Daoy (cell line): Measurements from ENCODE around the gene SMARCD1. TPM values are rescaled to one million over a fixed set of nuclear protein-coding genes. Genes with fewer than 3 reads are reported as not detected.

ENCODE experiments used
- DNase-seq: peaks from one replicate; pipeline ENCODE4 v3.0.0-alpha.2; 2015; ENCODE audit warnings: low read depth
- total RNA-seq: library from RNA; depleted of rRNA; stranded (reverse); fragments of >200 nt; shearing (Covaris generic); gene quantifications from 2 replicates; pipeline ENCODE4 v1.2.3, GENCODE V29; 2014; rRNA removed

The SMARCD1 gene
- total RNA-seq = 79.4 and 98.4 TPM in 2 replicates

GRCh38 chr12:50084775-50085614 is at the start of gene SMARCD1:
Gene SMARCD1 (plus strand): TSS chr12:50085342. CDS start chr12:50085370, 28 bp downstream.
- DNase-seq = peak; percentile 97

- no peak for DNase-seq
Measured at GRCh38 chr12:50038336-50038735, 46.8 kb upstream of the SMARCD1 start.

GRCh38 chr12:50039151-50039835 is 45.8 kb upstream of the SMARCD1 start:
- DNase-seq = peak; percentile 86

- DNase-seq = no peak
Measured at GRCh38 chr12:50040657-50041056, 44.5 kb upstream of the SMARCD1 start.

- no peak for DNase-seq
Measured at GRCh38 chr12:50041062-50041860, 43.9 kb upstream of the SMARCD1 start.

GRCh38 chr12:50041962-50042361 is 43.2 kb upstream of the SMARCD1 start:
- no peak for DNase-seq

GRCh38 chr12:50042693-50043092 is 42.4 kb upstream of the SMARCD1 start:
- no peak for DNase-seq

GRCh38 chr12:50043308-50043707 is 41.8 kb upstream of the SMARCD1 start:
- no peak for DNase-seq

- peak; percentile 29 for DNase-seq
Measured at GRCh38 chr12:50043854-50044253, 41.3 kb upstream of the SMARCD1 start.

- DNase-seq = no peak
Measured at GRCh38 chr12:50047693-50048250, 37.4 kb upstream of the SMARCD1 start.

- DNase-seq = no peak
Measured at GRCh38 chr12:50049254-50050118, 35.7 kb upstream of the SMARCD1 start.

GRCh38 chr12:50050119-50050385 is 35.1 kb upstream of the SMARCD1 start:
- DNase-seq = no peak

GRCh38 chr12:50050410-50051098 is 34.6 kb upstream of the SMARCD1 start:
- DNase-seq = no peak

- DNase-seq = no peak
Measured at GRCh38 chr12:50051101-50051806, 33.9 kb upstream of the SMARCD1 start.

GRCh38 chr12:50052544-50052943 is 32.6 kb upstream of the SMARCD1 start:
- DNase-seq = no peak

- no peak for DNase-seq
Measured at GRCh38 chr12:50052964-50053363, 32.2 kb upstream of the SMARCD1 start.

GRCh38 chr12:50053583-50053982 is 31.6 kb upstream of the SMARCD1 start:
- DNase-seq = no peak

GRCh38 chr12:50055831-50056638 is 29.1 kb upstream of the SMARCD1 start:
- peak; percentile 67 for DNase-seq

- no peak for DNase-seq
Measured at GRCh38 chr12:50056639-50056976, 28.5 kb upstream of the SMARCD1 start.
